Stimulated activated CD4-positive, alpha-beta T cell treated with anti-CD3 and anti-CD28 coated beads, TNF-alpha, amount 100 ng/mL, for 4 hours (primary cell): ENCODE results near the gene DPEP2NB.
"Not testable (repeated sequence)": the region's sequence is repeated elsewhere in the genome, so short reads cannot be mapped to it uniquely, and the experiment has no call there.

ENCODE experiments used
- DNase-seq, 3 experiments: peaks; one replicate each; pipeline ENCODE4 v3.0.0-alpha.2; 2020; ENCODE audit warnings: low read depth in 3 of 3

The DPEP2NB gene

GRCh38 chr16:67982011-67982696 is 33.6 kb downstream of the DPEP2NB start:
- DNase-seq: no peak

GRCh38 chr16:67979955-67980678 is 35.6 kb downstream of the DPEP2NB start, which contains the start of gene DPEP3:
Gene DPEP3 (minus strand): TSS chr16:67980499. CDS start chr16:67980380, 119 bp downstream.
- DNase-seq: no peak

GRCh38 chr16:67977469-67978227 is 38.1 kb downstream of the DPEP2NB start:
- DNase-seq: no peak

- DNase-seq: no peak
These were observed 38.7 kb downstream of the DPEP2NB start for GRCh38 chr16:67977005-67977404.

GRCh38 chr16:67976205-67976604 is 39.5 kb downstream of the DPEP2NB start:
- no peak for DNase-seq

- DNase-seq: no peak
These were observed 40.2 kb downstream of the DPEP2NB start for GRCh38 chr16:67975321-67976105.

GRCh38 chr16:67972285-67972684 is 43.4 kb downstream of the DPEP2NB start:
- not testable (repeated sequence) for DNase-seq

GRCh38 chr16:67971111-67971510 is 44.6 kb downstream of the DPEP2NB start:
- no peak for DNase-seq

GRCh38 chr16:67969254-67970039 is 46.3 kb downstream of the DPEP2NB start:
- no peak for DNase-seq

GRCh38 chr16:67968400-67969253 is 47.1 kb downstream of the DPEP2NB start, which contains the start of gene SLC12A4:
Gene SLC12A4 (minus strand): TSS chr16:67968637. CDS start chr16:67968553, 84 bp downstream.
- peak; percentile 67 to 76 (median 68) for DNase-seq

GRCh38 chr16:67967958-67968399 is 47.7 kb downstream of the DPEP2NB start:
- DNase-seq: peak in 1 of 3 experiments; percentile 35

GRCh38 chr16:67967183-67967957 is 48.3 kb downstream of the DPEP2NB start:
- DNase-seq: no peak

GRCh38 chr16:67966549-67967182 is 49.0 kb downstream of the DPEP2NB start:
- DNase-seq: no peak

GRCh38 chr16:67965668-67966548 is 49.8 kb downstream of the DPEP2NB start:
- no peak for DNase-seq

- no peak for DNase-seq
These were observed 51.1 kb downstream of the DPEP2NB start for GRCh38 chr16:67964477-67965131.

GRCh38 chr16:67963662-67964321 is 51.9 kb downstream of the DPEP2NB start:
- no peak for DNase-seq
